ENCODE data around the gene SLC18A2.
"Not testable (repeated sequence)": the region's sequence is repeated elsewhere in the genome, so short reads cannot be mapped to it uniquely, and the experiment has no call there.

The SLC18A2 gene

DNA sequence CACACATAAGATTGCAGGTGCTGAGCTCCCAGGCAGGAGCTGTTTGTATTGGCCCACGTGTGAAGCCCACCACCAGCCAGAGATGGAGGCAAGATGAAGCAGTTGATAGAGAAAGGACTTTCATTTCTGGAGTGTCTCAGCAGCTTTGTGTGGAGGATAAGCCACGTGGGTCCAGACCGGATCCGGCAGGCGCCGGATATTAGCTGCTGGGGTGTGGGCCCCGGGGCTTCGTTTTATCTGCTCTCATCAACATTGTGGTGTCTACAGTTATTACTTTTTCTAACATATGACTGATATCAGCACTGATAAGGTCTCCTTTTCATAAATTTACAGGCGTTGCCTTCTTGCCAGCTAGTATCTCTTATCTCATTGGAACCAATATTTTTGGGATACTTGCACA, 25.5 kb downstream of the SLC18A2 start:
- DNase-seq = no peak

DNA sequence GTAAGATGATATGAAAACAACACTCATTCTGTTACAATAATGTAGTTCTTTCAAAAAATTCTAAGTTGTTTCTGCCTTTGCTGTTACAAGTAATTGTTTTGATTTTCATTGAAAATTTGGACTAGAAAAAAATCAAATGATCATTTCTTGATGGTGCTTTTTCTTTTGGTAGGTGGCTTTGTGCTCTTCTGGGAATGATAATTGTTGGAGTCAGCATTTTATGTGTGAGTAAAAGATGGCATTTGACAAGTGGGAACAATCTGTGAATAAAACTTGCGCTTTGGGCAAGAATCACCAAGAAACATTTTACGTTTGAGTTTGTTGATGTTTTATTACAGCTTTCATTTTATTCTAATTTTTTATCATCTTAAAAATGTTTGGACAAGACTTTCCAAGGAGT, 25.9 kb downstream of the SLC18A2 start:
- no peak for DNase-seq

DNA sequence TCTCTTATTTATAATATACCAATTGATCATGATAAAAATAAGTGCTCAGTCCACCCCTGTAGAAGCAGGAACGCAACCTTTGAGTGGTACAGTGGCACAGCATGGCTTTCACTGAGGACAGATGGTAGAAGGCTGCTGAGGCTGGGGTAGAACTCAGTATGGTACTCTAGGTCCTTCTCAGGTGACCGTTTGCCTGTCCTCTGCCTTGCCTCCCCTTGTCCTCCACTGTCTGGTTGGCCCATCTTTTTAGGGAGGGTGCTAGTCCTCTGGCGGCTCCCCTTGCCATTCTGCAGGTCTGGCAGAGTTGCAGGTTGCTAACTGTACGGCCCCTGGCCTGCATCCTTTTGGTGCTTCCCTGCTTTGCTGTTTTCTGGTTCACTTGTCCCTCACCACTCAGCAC, 27.3 kb downstream of the SLC18A2 start:
- DNase-seq = no peak

DNA sequence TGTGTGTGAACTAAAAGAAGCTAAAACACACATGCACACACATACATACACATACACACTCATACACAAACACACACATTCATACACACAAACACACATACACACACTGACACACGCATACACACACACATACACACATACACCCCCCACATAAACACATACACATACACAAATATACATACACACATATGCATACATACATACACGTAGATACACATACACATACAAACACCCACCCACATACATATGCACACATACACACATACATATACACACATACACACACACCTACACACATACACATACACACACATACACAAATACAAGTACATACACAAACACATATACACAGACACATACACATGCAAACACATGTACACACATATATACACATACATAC, 28.0 kb downstream of the SLC18A2 start:
- DNase-seq = no peak

DNA sequence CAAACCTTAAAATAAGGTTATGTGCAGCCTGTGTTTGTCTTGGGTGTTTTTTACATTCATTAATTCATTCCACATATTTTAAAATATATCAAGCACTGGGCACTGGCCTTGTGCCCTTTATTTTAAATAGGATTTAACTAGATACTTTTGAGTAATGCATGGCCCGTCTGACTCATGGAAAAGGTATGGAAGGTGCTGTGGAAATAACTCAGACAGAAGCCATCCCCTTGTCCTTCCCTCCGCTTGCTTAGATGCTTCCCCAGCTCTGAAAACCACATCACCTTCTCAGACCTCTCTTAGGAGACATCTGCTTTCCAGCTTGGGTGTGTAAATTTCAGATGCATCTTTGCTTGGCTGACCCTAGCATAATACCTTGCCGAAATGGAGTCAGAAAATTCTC, 30.5 kb downstream of the SLC18A2 start:
- DNase-seq = no peak

DNA sequence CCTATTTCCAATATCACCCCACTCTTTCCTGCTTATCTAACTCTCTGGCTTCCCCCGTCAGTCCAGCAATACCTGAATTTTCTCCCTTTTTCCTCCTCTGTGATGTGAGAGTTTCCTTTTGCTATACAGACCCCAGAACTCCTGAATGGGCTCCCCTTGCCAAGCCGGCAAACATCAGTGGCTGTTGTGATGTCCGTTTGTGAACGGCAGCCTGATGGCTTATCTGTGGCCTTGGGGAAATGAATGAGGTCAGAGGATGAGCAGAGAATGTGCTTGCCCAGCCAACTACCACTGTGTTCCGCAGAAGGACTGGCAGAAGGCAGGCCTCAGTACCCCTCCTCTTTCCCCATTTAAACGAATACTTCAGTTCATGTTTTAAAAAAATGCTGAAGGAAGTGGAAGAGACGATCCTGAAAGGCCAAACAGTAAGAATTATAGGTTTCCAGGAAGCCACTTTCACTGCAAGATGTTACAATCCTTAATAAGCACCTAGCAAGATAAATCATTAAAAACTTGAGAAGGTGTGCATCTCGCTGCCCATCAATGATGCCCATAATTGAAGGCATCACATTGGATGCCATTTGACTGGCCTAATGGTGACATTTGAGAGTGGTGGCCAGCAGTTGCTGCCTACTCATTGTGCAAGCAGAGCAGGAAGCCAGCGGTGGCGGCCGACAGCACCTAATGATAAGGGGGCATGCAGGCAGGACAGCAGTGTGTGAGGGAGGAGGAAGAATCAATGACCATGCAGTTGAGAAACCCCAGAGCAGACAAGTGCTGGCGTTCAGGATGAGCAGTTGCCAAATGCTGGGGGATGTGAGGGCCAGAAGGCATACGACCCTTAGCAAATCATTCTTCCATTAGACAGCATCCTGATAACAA, 31.5 kb downstream of the SLC18A2 start:
- DNase-seq = no peak

DNA sequence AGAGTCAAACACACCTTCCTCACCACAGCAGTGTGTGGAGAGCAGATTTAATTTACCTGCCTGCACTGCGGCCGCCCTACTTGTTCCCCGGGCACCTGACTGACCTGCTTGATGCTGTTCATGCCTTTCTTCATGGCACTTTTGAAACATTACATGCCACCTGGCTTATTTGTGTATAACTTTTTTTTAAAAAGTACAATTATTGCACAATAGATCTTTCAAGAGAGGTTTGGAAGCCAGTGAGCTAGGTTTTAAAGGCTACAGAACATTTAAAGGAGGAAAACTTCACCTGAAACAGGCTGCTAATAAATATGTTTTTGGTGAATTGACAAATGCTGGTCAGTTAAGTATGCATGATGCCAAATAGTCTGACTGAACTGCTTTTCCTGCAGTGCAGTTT, 33.1 kb downstream of the SLC18A2 start:
- no peak for DNase-seq

DNA sequence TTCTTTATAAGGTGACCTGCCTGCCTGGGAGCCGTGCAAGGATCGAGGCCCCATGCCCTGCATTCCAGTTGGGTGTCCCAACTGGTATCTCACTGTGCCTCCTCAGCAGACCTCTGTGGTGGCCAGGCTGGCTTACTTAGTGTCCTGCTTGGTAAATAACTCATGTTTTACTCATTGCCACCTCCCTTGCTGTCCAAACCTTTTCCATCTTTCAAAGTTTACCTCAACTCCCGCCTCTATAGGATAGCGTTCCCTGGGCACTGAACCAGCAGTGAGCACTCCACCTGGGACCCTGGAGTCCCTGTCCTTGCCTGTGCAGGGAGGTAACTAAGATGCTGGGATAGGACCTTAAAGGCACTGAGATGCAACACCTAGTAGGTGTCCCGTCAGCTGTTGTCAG, 33.6 kb downstream of the SLC18A2 start:
- no peak for DNase-seq

DNA sequence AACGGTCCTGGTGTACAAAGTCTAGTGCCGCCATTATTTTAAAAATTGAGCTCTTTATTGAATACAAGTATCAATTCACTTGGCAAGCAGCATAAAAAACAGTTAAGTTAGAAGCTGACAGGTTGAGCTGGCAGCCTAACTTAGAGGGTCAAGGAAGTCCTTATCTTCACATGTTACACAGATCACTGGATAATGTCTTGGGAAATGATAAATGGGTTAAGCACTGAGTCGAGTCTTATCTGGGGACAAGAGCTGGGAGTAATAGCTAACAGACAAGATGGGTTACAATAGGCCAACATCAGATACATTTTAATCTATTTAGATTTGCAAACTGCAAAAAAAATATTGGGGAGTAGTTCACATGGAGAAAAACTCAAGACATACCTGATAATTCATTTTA, 34.2 kb downstream of the SLC18A2 start:
- DNase-seq = no peak

DNA sequence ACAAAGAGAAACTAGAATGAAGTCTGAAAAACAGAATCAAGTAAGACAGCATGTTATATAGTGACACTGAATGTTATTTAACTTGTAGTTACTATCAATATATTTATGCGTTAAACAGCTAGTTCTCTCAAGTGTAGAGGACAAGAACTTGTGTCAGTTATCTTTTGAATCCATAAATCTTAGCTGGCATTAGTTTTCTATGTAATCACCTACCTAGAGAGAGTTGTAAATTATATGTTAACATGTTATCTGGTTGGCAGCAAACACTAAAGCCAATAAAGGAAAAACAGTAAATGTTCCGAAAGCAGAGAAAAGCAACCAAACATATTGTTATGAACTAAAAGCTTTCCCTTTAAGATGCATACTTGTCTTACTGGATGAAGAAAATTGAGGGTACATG, 36.8 kb downstream of the SLC18A2 start:
- DNase-seq = no peak

DNA sequence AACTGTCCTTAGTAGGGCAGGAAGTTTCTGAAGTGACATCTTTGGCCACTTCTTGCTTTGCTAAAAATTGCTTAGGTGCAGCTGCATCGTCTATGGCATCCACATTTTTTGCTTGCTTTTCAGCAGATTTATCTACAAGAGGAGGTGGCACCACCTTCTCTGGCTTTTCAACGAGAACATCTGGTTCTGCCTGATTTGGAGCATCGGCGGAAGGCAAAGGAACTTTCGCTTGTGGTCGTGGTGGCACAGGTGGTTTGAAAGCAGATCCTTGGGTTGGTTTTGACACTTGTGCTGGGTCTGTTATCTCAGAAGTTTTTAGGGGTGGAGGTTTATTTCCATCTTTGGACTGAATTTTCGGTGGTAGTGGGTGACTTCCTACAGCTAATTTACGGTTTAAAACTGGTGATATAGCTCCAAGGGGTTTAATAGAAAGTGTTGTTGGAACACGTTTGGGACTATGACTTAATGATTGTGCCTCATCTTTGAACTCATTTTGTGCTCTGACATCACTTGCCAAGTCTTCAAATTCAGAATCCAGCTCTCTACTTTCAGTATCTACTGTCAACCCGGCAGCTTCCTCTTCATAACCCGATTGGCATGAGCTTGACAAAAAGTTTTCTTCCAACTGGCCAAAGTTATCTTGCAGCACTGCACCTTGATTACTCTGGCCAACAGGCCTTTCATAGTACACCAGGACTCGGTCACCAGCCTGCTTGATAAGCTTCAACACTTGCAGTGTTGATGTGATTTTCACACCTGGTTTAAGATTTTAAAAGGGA, 44.0 kb downstream of the SLC18A2 start:
- DNase-seq = no peak

DNA sequence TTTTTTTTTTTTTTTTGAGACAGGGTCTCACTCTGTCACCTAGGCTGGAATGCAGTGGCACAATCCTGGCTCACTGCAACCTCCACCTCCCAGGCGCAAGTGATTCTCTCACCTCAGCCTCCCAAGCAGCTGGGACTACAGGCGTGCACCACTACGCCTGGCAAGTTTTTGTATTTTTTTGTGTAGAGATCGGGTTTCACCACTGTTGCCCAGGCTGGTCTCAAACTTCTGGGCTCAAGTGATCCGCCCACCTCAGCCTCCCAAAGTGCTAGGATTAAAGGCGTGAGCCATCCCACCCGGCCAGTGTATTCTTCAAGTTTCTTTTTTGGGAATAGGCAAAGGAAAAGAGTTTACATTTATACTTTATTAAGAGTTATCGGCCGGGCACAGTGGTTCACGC, 50.0 kb downstream of the SLC18A2 start:
- not testable (repeated sequence) for DNase-seq

DNA sequence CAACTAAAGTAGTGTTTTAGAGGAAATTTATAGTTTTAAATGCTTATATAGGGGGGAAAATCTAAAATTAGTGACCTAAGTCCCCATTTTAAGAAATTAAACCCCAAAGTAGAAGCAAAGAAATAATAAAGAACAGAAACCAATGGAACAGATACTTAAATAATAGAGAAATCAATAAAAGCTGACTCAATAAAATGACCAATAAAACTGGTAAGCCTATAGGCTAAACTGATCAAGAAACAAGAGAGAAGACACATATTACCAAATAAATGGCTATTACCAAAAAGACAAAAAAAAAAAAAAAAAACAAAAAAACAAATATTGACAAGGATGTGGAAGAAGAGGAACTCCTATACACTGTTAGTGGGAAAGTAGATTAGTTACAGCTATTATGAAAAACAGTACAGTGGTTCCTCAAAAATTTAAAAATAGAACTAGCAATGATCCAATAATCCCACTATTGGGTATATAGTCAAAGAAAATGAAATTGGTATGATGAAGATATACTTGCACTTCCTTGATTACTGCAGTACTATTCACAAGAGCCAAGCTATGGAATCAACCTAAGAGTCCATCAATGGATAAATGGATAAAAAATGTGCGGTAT, 53.2 kb downstream of the SLC18A2 start:
- DNase-seq = no peak

DNA sequence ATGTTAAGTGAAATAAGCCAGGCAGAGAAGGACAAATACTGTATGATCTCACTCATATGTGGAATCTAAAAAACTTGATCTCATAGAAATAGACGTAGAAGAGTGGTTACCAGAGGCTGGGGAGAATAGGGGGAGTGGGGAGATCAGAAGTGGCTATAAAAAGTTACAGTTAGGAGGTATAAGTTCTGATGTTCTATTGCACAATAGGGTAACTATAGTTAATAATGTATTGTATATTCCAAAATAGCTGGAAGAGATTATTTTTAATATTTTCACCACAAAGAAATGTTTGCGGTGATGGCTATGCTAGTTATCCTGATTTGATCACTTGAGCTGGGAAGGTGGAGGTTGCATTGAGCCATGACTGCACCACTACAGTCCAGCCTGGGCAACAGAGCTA, 53.8 kb downstream of the SLC18A2 start:
- DNase-seq = no peak

DNA sequence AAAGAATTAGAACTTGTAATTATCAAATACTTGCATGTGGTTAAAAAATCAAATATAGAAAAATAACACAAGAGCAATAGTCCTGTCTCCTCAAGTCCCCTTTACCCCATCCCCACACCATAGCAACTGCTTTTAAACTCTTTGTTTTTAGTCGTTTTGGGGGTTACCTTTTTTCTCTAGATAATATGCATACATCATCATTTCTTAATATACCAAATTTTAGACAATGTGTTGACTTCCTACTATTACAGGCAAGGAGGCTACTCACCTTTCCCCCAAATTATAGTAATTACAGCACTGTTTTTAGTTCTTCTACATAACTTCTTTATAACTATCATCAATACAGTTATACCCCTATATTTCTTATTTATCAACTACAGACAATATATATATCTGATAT, 57.3 kb downstream of the SLC18A2 start:
- no peak for DNase-seq

DNA sequence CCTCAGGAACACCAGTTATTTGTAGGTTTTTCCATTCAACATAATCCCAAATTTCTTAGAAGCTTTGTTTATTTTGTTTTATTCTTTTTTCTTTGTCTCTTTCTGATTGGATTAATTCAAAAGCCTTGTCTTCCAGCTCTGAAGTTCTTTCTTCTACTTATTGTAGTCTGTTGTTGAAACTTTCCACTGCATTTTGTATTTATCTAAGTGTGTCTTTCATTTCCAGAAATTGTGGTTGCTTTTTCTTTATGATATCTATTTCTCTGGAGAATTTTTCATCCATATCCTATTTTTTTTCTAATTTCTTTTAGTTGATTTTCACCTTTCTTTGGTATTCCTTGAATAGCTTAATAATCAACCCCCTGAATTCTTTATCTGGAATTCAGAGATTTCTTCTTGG, 58.5 kb downstream of the SLC18A2 start:
- DNase-seq = no peak

DNA sequence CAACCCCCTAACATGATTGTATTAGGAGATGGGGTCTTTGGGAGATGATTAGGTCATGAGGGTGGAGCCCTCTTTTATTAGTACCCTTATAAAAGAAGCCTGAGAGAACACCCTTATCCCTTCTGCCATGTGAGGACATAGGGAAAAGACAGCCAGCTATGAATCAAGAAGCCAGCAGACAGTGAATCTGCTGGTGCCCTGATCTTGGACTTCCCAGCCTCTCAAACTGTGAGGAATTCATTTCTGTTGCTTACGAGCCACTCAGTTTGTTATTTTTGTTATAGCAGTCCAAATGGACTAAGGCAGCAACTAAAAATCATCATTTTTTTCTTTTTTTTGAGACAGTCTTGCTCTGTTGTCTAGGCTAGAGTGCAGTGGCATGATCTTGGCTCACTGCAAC, 59.8 kb downstream of the SLC18A2 start:
- DNase-seq = no peak

DNA sequence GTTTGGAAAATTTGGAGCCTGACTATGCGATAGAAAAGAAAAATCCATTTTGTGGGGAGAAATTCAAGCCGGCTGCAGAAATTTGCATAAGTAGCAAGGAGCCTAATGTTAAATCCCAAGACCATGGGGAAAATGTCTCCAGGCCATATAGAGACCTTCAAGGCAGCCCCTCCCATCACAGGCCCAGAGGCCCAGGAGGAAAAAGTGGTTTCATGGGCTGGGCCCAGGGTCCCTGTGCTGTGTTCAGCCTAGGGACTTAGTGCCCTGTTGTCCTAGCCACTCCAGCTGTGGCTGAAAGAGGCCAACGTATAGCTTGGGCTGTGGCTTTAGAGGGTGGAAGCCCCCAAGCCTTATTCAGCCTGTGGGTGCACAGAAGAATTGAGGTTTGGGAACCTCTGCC, 62.5 kb downstream of the SLC18A2 start:
- not testable (repeated sequence) for DNase-seq

DNA sequence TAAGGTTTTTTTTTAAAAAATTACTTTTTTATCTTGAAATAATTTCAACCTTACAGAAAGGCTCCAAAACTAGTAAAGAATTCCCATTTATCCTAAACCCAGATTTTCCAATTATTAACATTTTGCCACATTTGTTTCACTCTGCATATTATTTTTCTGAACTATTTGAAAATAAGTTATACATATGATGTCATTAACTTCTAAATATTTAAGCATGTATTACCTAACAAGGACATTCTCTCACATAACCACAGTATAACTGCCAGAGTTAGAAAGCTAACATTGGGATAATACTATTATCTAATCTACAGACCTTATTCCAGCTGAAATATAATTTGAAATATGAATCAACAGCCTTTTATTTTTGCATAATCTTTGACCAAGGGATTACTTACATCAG, 65.8 kb downstream of the SLC18A2 start:
- DNase-seq = no peak

DNA sequence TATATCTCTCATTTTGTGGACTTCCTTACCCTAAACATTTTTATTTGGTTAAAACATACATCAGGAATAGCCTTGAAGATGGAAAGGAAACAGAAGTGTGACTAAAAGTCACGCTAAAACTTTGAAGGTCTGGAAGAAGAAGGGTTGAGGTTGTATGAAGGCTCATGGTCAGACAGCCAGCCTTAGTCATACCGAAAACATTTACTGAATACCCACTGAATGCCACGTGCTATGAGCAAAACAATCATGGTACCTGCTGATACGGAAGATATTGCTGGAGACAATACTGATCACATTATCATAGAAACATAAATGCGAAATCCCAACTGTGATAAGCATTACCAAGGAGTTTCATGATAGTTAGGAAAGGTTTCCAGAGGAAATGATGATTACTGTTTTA, 70.3 kb downstream of the SLC18A2 start:
- no peak for DNase-seq

DNA sequence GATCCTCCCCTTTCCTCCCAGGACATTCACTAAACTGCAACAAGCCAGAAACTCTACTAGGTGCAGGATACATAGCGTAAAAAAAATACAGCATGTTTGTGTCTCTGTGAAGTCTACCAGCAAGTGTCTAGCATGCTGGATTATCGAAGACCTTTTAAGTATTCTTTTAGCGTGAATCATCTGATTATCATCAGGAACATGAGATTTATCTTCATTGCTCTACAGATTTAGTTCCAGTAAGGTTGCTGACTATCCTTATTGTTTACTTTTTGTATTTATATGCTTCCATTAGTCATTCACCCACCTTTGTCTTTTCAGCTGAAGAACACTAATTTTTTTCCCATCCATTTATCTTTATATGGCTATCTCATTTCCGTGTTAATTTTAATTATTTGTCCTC, 71.5 kb downstream of the SLC18A2 start:
- no peak for DNase-seq

DNA sequence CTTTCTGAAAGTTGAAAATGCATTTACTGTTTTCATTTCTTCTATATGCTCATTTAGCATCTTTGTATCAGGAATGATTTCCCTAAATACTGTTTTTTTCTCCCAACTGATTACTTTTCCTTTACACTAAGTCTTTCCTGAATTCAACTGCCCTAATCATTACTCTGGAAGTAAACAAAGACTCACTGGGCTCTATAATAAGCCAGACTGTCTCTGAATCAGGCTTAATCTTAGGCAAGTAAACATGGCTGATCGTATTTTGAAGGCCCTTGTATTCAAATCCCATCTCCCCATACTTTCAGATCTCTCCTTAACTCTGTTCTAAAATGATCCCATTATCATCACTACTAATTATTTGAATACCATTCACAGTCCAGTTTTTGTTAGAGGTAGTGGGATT, 72.7 kb downstream of the SLC18A2 start:
- no peak for DNase-seq

DNA sequence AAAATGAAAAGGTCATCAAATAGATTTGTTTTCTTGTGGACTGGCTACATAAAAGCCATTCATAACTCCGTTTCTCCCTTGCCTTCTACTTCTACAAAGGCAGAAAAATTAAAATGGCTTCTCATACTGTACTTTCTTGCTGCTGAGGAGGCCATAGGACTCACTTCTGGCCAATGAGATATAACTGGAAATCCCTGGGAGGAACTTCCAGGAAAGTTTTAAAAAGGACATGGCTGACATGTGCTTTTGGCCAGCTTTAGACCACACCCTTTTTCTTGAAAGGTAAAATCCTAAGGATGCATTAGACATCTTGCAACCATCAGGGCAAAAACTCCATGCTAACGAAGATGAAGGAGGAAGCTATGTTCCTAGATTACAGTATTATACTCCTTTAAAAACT, 75.8 kb downstream of the SLC18A2 start:
- no peak for DNase-seq

DNA sequence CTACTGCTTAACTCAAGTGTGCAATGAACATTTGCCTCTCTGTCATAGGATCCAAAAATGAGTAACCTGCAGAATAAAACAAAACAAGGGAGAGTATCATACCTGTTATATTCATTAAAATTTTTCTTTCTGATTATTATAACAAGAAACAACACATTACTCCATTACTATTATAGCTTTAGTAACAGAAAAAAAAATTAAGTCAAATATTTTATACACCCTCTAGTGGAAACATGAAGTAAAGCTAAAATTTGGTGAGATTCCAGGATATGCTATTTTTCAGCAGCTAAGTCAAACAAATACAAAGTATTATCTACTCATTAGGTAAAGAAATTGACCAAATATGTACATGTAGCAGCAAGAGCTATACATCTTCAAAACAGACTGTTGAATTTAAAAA, 78.0 kb downstream of the SLC18A2 start:
- DNase-seq = no peak

Measured in GOT3 (cell line).